Mucosa of descending colon (tissue), 3 donors: ENCODE measurements around the gene ITGB2. TPM values are rescaled to one million over a fixed set of nuclear protein-coding genes. Genes with fewer than 3 reads are reported as not detected.
"Not testable (repeated sequence)": the region's sequence is repeated elsewhere in the genome, so short reads cannot be mapped to it uniquely, and the experiment has no call there.

ENCODE experiments used
- ATAC-seq: fragments of 200-7000 bp; cut with Tn5 transposase; one replicate; pipeline ENCODE4 v1.9.1; 2020; ENCODE audit warnings: mild to moderate bottlenecking, moderate library complexity
- DNase-seq, 3 donors: peaks; one replicate each; pipeline ENCODE4 v3.0.0-alpha.2; 2020
- H3K36me3 ChIP-seq: fragments of 200-600 bp; one replicate; pipeline ENCODE4 v1.8.0; 2021; ENCODE audit warnings: low read depth, mild to moderate bottlenecking
- H3K4me1 ChIP-seq: fragments of 200-600 bp; one replicate; pipeline ENCODE4 v1.8.0; 2021; ENCODE audit warnings: low read depth, mild to moderate bottlenecking
- H3K4me3 ChIP-seq: fragments of 200-600 bp; one replicate; pipeline ENCODE4 v1.8.0; 2021; ENCODE audit warnings: mild to moderate bottlenecking
- H3K9me3 ChIP-seq: fragments of 200-600 bp; one replicate; pipeline ENCODE4 v1.8.0; 2021; ENCODE audit warnings: mild to moderate bottlenecking
- intact Hi-C, 2 donors: fragments of 100-400 bp; cut with DNase I in 1 of 2; cut with micrococcal nuclease in 1 of 2; formaldehyde crosslinking; loops; one replicate each; pipeline versions ENCODE4 v1.11.0 to v1.11.1; 2022; cut with DNase I, micrococcal nuclease
- total RNA-seq, 3 donors: library from RNA; stranded (reverse); fragmentation: NEBNext Ultra II Directional in 2 of 3; extraction: Animal tissue kit (Norgen Biotek cat#: 25700) in 2 of 3; gene quantifications; one replicate each; pipeline versions ENCODE4 v1.2.1 to v1.2.4, GENCODE V29; 2021 to 2023
- TF ChIP-seq, protein P1 (sequence below): fragments of 200-600 bp; IDR thresholded peaks from one replicate; pipeline ENCODE4 v1.8.0; 2022; ENCODE audit warnings: antibody characterized with exemption, mild to moderate bottlenecking
- donor health status: DM: no; HTN: no; CAD: no; lungs with moderate emphysema.
- donor health status: DM: no; HTN: no; CAD: no.
- donor health status: DM: no; HTN: yes; CAD: no.

The ITGB2 gene
- total RNA-seq, 3 donors from 2014 or later = 10.8 to 52.3 (median 51.1) TPM

DNA sequence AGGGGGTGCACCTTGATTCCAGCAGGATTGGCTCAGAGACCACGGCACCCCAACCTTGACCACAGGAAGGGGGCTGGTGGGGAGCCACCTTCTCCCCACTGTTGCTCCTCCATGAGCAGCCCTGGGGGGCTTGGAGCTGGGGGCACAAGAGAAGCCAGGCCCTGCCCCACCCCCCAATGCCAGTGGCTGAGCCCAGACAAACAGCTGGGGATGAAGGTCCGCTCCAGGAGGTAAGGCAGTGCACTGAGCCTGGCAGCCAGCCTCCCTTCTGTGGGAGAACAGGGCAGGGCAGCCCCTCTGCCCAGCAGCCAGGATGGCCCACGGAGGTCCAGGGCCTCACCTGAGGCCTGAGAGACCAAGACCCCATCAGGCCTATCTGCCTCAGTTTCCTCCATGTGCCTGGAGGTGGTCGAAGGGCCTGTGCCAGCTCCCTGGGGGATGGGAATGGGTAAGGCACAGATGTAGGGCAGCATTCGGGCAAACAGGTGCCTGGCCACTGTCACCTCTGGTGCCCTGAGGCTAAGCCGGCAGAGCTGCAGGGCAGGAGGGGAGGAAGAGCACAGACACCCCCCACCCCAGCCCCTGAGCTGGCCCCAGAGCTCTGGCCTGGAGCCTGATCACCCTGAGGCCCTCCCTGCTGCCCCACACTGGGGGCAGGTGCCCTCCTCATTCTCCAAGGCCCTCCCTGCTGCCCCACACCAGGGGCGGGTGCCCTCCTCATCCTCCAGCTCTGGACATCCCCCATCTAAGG, 7.1 kb downstream of the ITGB2 start:
- no peak overlapping the region for H3K4me3 ChIP-seq
- H3K36me3 ChIP-seq = no peaks in the 10 kb centered on the region
- DNase-seq (peak in 1 of 3 donors; percentile 56), ATAC-seq (no peak)
- no peaks in the 10 kb centered on the region for H3K9me3 ChIP-seq
- intact Hi-C loops = no loop called here
- TF ChIP-seq, protein P1, sequence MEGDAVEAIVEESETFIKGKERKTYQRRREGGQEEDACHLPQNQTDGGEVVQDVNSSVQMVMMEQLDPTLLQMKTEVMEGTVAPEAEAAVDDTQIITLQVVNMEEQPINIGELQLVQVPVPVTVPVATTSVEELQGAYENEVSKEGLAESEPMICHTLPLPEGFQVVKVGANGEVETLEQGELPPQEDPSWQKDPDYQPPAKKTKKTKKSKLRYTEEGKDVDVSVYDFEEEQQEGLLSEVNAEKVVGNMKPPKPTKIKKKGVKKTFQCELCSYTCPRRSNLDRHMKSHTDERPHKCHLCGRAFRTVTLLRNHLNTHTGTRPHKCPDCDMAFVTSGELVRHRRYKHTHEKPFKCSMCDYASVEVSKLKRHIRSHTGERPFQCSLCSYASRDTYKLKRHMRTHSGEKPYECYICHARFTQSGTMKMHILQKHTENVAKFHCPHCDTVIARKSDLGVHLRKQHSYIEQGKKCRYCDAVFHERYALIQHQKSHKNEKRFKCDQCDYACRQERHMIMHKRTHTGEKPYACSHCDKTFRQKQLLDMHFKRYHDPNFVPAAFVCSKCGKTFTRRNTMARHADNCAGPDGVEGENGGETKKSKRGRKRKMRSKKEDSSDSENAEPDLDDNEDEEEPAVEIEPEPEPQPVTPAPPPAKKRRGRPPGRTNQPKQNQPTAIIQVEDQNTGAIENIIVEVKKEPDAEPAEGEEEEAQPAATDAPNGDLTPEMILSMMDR = no peak
- H3K4me1 ChIP-seq = peaks cover 10% of the 10 kb centered on the region

DNA sequence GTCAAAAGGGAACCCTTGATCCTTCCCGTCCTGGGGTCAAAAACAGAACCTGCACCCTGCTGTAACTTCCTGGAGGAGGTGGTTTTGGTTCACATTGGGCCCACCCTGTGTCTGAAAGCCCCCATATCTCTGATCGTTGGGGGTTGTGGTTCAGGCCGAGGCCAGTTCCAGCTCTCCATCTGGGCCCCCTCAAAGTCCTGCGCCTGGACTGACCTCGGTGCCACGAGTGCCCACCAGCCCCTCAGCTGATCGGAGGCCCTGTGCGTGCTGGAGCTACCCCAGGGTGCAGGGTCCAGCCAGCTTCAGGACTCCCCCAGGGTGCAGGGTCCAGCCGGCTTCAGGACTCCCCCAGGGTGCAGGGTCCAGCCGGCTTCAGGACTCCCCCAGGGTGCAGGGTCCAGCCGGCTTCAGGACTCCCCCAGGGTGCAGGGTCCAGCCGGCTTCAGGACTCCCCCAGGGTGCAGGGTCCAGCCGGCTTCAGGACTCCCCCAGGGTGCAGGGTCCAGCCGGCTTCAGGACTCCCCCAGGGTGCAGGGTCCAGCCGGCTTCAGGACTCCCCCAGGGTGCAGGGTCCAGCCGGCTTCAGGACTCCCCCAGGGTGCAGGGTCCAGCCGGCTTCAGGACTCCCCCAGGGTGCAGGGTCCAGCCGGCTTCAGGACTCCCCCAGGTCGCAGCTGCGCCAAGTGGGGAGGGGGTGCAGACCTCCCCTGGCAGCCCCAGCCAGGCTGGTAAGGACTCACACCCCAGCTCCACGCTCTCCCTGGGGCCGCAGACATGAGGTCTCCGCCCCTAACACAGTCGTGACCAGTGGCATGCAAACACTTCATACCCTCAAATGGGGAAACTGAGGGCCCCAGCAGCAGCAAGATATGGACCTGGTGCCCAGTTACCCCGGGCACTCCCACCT, 7.9 kb downstream of the ITGB2 start:
- H3K36me3 ChIP-seq, H3K9me3 ChIP-seq, ATAC-seq, H3K4me3 ChIP-seq, H3K4me1 ChIP-seq, intact Hi-C loops: not testable (repeated sequence)
- DNase-seq = peak in 1 of 3 donors; percentile 51

DNA sequence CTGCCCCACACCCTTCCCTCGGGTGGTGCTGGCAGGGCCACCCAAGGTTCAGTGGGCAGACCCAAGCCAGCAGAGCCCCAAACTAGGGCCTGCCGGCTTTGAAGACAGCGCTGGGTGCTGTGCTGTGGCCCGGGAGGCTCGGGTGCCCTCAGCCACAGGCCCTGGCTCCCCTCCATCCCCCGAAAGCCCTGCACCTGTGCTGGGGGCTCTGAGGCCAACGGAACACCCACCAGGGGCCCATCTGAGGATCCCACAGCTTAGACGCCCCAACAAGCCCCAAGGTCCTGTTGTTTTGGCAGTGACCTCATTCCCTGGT, 8.6 kb downstream of the ITGB2 start:
- H3K4me1 ChIP-seq = peaks cover 10% of the 10 kb centered on the region
- TF ChIP-seq, protein P1 = no peak
- no peak overlapping the region for H3K4me3 ChIP-seq
- no peaks in the 10 kb centered on the region for H3K36me3 ChIP-seq
- intact Hi-C loops = no loop called here
- no peaks in the 10 kb centered on the region for H3K9me3 ChIP-seq
- peak in 1 of 3 donors; percentile 63 for DNase-seq
- ATAC-seq = no peak

DNA sequence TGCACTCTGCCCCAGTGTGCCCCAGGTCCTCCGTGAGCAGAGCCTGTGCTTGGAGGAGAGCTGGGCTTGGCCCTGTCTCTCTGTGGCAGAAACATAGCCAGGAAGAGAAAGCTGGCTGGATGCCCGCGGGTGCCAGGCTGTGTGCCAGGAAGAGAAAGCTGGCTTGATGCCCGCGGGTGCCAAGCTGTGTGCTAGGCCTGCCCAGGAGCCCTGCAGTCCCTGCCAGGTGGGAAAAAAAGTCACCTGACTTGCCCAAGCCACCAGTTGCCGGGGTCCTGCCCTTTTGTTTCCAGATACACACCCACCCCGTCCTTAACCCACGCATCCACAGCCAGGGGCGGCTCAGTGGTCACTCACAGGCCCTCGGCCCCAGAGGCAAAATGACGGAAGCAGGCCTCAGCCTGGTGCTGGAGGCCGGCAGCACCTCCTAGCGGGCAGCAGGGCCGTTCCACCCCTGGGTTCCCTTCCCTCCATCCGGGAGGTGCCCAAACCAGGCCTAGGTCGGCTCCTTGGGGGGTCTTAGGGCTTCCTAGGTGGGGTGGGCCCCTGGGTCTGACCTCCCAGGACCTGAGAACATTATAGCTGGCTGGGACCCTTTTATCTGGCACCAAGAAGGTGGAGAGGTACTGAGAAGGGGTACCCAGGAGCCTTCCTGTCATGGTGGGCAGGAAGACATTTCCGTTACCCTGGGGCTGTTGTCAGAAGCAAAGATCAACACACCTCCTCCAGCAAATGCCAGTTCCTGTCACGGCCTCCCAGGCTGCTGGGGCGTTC, 9.1 kb downstream of the ITGB2 start:
- DNase-seq (peak; percentile 89 to 96 (median 94)), ATAC-seq (peak; percentile 87)
- Histone ChIP-seq H3K4me1 (peaks cover 10% of the 10 kb centered on the region), H3K4me3 (no peak overlapping the region), H3K36me3 (no peaks in the 10 kb centered on the region), H3K9me3 (no peaks in the 10 kb centered on the region)
- TF ChIP-seq, protein P1 = peak; percentile 57
- intact Hi-C loops = no loop called here

DNA sequence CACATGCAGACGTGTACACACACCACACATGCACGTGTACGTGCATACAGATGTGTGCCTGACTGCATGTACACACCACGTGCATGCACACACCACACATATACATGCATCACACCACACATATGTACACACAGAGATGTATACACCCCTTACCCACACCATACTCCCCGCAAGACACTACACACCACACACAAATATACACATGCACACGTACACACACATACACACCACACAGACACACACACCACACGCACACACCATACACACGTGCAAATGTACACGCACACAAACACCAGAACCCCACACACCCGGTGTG, 9.7 kb downstream of the ITGB2 start:
- DNase-seq = no peak

More for the DNA sequence above, 9.7 kb downstream of the ITGB2 start:
- intact Hi-C loops = no loop called here
- no peak for ATAC-seq
- H3K4me3 ChIP-seq = no peak overlapping the region
- peaks cover 10% of the 10 kb centered on the region for H3K4me1 ChIP-seq
- H3K9me3 ChIP-seq = no peaks in the 10 kb centered on the region
- H3K36me3 ChIP-seq = no peaks in the 10 kb centered on the region
- TF ChIP-seq, protein P1 = no peak
